Tibial nerve (tissue), 4 donors: ENCODE results near the gene LEMD2.

Experiments used
- EP300 ChIP-seq, 2 donors: sonication (generic); formaldehyde crosslinking; IDR thresholded peaks; one replicate each; pipeline ENCODE4 v1.6.1; 2017; ENCODE audit warnings: antibody characterized with exemption in 2 of 2, mild to moderate bottlenecking in 1 of 2
- POLR2A ChIP-seq, 2 donors: fragments of 450-650 bp; IDR thresholded peaks; one replicate each; pipeline ENCODE4 v1.6.1; 2017; ENCODE audit warnings: antibody characterized with exemption in 2 of 2, mild to moderate bottlenecking in 2 of 2, moderate library complexity in 2 of 2
- TF ChIP-seq, protein P1 (sequence below), 5 experiments: fragments of 200-600 bp in 3 of 5; fragments of 450-650 bp in 2 of 5; sonication (generic) in 3 of 5; IDR thresholded peaks; one replicate each; pipeline ENCODE4 v1.5.1; 2016 to 2019; ENCODE audit warnings: antibody characterized with exemption in 5 of 5, mild to moderate bottlenecking in 3 of 5, moderate library complexity in 2 of 5

DNA sequence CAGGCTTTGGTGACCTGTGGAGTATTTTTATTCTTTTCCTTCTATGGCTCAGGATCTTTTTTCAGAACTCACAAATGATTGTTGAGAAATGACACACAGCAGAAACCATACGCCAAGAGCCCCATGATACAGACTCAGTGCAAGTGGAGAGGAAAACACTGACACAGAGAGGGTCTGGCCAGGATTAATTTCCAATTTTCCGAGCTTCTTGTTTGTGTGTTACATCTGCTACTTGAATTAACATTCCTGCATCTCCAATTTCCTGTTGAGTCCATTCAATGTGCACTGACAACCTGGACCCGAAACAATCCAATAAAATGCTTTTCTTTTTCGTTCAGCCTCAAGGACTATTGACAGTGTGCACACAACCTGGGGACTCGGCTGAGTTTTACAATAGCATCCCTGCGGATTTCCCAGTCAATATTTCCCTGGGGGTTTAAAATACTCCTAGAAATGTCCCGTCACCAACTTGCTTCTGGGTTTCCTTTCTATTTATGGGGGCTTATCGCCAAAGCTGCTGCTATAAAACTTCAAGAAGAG, 19.8 kb upstream of the LEMD2 start:
- TF ChIP-seq POLR2A (IDR thresholded peaks at IDR 0.05): no peak
- TF ChIP-seq, protein P1, sequence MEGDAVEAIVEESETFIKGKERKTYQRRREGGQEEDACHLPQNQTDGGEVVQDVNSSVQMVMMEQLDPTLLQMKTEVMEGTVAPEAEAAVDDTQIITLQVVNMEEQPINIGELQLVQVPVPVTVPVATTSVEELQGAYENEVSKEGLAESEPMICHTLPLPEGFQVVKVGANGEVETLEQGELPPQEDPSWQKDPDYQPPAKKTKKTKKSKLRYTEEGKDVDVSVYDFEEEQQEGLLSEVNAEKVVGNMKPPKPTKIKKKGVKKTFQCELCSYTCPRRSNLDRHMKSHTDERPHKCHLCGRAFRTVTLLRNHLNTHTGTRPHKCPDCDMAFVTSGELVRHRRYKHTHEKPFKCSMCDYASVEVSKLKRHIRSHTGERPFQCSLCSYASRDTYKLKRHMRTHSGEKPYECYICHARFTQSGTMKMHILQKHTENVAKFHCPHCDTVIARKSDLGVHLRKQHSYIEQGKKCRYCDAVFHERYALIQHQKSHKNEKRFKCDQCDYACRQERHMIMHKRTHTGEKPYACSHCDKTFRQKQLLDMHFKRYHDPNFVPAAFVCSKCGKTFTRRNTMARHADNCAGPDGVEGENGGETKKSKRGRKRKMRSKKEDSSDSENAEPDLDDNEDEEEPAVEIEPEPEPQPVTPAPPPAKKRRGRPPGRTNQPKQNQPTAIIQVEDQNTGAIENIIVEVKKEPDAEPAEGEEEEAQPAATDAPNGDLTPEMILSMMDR (IDR thresholded peaks at IDR 0.05): no peak
- no peak for TF ChIP-seq EP300 (IDR thresholded peaks at IDR 0.05)
